Measurements from ENCODE around the gene MAG. TPM values are rescaled to one million over a fixed set of nuclear protein-coding genes. Genes with fewer than 3 reads are reported as not detected.

Gene MAG
- total and polyA plus RNA-seq, 2 of the 8 experiments (the other 6 are each of a cell fraction or from before 2014, with no cell fraction given) = 0.20 to 1.3 TPM

- TF ChIP-seq JUND (IDR thresholded peaks at IDR 0.05; ENCODE audit: low read length) (no peak), TAF7 (optimal IDR thresholded peaks at IDR 0.05; ENCODE audit: borderline replicate concordance, low read depth, low read length) (peak; percentile 59), RFX5 (IDR thresholded peaks at IDR 0.05; ENCODE audit: borderline replicate concordance, low read depth, low read length) (peak; percentile 58; the same call in 1 of the 2 replicates), MAX (IDR thresholded peaks at IDR 0.05) (peak; percentile 84), CHD1 (IDR thresholded peaks at IDR 0.05; ENCODE audit: low read depth, low read length) (no peak), TAF1 (IDR thresholded peaks at IDR 0.05; ENCODE audit: low read depth, low read length) (peak; percentile 45; the same call in 1 of the 2 replicates), TEAD4 (IDR thresholded peaks at IDR 0.05; ENCODE audit: low read depth, low read length) (peak; percentile 69), SUZ12 (IDR thresholded peaks at IDR 0.05; ENCODE audit: low read length) (no peak), EZH2 (IDR thresholded peaks at IDR 0.05; ENCODE audit: low read depth, low read length, severe bottlenecking) (no peak), CHD2 (IDR thresholded peaks at IDR 0.05; ENCODE audit: low read length) (0 out of 2 replicates have a peak, but pooled peaks have one; percentile 28), SAP30 (IDR thresholded peaks at IDR 0.05; ENCODE audit: insufficient read depth, insufficient replicate concordance, low read length) (no peak), CBX8 (IDR thresholded peaks at IDR 0.05; ENCODE audit: borderline replicate concordance, low read depth, low read length) (no peak), NANOG (IDR thresholded peaks at IDR 0.05; ENCODE audit: insufficient read depth, low read depth, low read length, poor library complexity, severe bottlenecking) (peak; percentile 46), SP4 (IDR thresholded peaks at IDR 0.05; ENCODE audit: low read length) (no peak), GTF2F1 (IDR thresholded peaks at IDR 0.05; ENCODE audit: borderline replicate concordance, low read depth, low read length) (no peak), ZNF274 (IDR thresholded peaks at IDR 0.05; ENCODE audit: borderline replicate concordance, extremely low read depth, low read length) (no peak), BRCA1 (IDR thresholded peaks at IDR 0.05; ENCODE audit: low read depth, low read length) (no peak), HDAC2 (IDR thresholded peaks at IDR 0.05; ENCODE audit: borderline replicate concordance in 1 of 2, low read depth in 2 of 2, low read length in 2 of 2) (peak in 1 of 2 experiments; percentile 97; a peak in 2 of 4 replicates), YY1 (IDR thresholded peaks at IDR 0.05; ENCODE audit: low read depth, low read length) (no peak), TBP (IDR thresholded peaks at IDR 0.05; ENCODE audit: low read depth, low read length) (peak; percentile 66)
- TF ChIP-seq, protein P1, sequence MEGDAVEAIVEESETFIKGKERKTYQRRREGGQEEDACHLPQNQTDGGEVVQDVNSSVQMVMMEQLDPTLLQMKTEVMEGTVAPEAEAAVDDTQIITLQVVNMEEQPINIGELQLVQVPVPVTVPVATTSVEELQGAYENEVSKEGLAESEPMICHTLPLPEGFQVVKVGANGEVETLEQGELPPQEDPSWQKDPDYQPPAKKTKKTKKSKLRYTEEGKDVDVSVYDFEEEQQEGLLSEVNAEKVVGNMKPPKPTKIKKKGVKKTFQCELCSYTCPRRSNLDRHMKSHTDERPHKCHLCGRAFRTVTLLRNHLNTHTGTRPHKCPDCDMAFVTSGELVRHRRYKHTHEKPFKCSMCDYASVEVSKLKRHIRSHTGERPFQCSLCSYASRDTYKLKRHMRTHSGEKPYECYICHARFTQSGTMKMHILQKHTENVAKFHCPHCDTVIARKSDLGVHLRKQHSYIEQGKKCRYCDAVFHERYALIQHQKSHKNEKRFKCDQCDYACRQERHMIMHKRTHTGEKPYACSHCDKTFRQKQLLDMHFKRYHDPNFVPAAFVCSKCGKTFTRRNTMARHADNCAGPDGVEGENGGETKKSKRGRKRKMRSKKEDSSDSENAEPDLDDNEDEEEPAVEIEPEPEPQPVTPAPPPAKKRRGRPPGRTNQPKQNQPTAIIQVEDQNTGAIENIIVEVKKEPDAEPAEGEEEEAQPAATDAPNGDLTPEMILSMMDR (IDR thresholded peaks at IDR 0.05; ENCODE audit: control extremely low read depth in 1 of 3, insufficient read depth in 1 of 3, low read depth in 1 of 3, low read length in 3 of 3) = peak; percentile 73 to 81 (median 77)
These were observed 44.2 kb upstream of the MAG start (continued) for GRCh38 chr19:35247526-35248309.

Measured in H1 (cell line).